Nephron (organoid): Measurements from ENCODE around the gene BACH2.

Experiments
- H3K27ac Mint-ChIP-seq, 3 experiments: 2 replicates each; pipeline ENCODE4 v1.8.0; 2020; ENCODE audit warnings: mixed read lengths in 3 of 3, mild to moderate bottlenecking in 2 of 3, moderate library complexity in 1 of 3
- H3K27me3 Mint-ChIP-seq: 2 replicates; pipeline ENCODE4 v1.8.0; 2021; ENCODE audit warnings: low read depth, mild to moderate bottlenecking, moderate library complexity, mixed read lengths
- H3K36me3 Mint-ChIP-seq: 2 replicates; pipeline ENCODE4 v1.8.0; 2020; ENCODE audit warnings: low read depth, mixed read lengths
- H3K4me1 Mint-ChIP-seq: 2 replicates; pipeline ENCODE4 v1.8.0; 2020; ENCODE audit warnings: mixed read lengths
- H3K4me3 Mint-ChIP-seq, 3 experiments: 2 replicates each; pipeline ENCODE4 v1.8.0; 2020; ENCODE audit warnings: mild to moderate bottlenecking in 3 of 3, mixed read lengths in 3 of 3, moderate library complexity in 2 of 3
- H3K9me3 Mint-ChIP-seq: 2 replicates; pipeline ENCODE4 v1.8.0; 2020; ENCODE audit warnings: mixed read lengths
- TF ChIP-seq, protein P1 (sequence below), 3 experiments: fragments of 200-600 bp; sonication (generic); IDR thresholded peaks; one replicate each; pipeline ENCODE4 v1.5.0; 2021; ENCODE audit warnings: antibody characterized with exemption in 3 of 3; ENCODE audit not compliant: unreplicated experiment in 3 of 3

BACH2 gene

DNA sequence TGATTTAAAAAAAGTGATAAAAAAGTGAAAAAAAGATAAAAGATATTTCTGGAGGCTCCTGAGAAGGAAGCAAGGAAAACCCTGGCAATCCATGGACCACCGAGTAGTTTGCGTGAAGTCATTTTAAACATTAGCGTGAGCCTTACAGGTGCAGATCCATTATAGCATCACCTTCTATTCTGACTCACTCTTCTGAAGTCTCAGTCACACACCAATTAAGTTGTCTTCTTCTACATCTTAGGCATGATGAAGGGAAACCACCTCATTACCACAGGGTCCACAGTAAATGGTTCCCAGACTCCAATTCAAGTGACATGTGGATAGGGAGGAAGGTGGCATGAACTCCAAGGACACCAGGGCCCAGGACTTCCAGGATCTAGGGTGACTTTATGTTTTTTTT, 303.2 kb downstream of the BACH2 start:
- Mint-ChIP-seq H3K27ac (no peak overlapping the region), H3K4me3 (no peak overlapping the region), H3K36me3 (peaks cover 18% of the 10 kb centered on the region), H3K9me3 (no peaks in the 10 kb centered on the region), H3K27me3 (peaks cover 4% of the 10 kb centered on the region), H3K4me1 (peaks cover 23% of the 10 kb centered on the region)
- TF ChIP-seq, protein P1, sequence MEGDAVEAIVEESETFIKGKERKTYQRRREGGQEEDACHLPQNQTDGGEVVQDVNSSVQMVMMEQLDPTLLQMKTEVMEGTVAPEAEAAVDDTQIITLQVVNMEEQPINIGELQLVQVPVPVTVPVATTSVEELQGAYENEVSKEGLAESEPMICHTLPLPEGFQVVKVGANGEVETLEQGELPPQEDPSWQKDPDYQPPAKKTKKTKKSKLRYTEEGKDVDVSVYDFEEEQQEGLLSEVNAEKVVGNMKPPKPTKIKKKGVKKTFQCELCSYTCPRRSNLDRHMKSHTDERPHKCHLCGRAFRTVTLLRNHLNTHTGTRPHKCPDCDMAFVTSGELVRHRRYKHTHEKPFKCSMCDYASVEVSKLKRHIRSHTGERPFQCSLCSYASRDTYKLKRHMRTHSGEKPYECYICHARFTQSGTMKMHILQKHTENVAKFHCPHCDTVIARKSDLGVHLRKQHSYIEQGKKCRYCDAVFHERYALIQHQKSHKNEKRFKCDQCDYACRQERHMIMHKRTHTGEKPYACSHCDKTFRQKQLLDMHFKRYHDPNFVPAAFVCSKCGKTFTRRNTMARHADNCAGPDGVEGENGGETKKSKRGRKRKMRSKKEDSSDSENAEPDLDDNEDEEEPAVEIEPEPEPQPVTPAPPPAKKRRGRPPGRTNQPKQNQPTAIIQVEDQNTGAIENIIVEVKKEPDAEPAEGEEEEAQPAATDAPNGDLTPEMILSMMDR (IDR thresholded peaks at IDR 0.05; ENCODE audit: unreplicated experiment in 3 of 3), result no peak

DNA sequence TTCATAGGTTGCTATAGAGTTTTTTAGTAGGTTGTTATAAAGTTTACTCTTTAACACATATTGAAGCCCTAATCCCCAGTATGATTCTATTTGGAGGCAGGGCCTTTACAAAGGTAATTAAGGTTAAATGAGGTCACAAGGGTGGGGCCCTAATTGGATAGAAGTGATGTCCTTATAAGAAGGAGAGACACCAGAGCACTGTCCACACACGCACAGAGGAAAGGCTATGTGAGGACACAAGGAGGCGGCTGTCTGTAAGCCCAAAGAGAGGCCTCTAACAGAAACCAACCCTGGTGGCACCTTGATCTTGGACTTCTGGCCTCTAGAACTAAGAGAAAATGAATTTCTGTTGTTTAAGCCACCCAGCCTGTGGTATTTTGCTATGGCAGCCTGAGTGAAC, 303.8 kb downstream of the BACH2 start:
- H3K27ac Mint-ChIP-seq, result no peak overlapping the region
- H3K4me3 Mint-ChIP-seq, result no peak overlapping the region
- H3K9me3 Mint-ChIP-seq, result no peaks in the 10 kb centered on the region
- peaks cover 18% of the 10 kb centered on the region for H3K36me3 Mint-ChIP-seq
- H3K27me3 Mint-ChIP-seq, result peaks cover 4% of the 10 kb centered on the region
- peaks cover 18% of the 10 kb centered on the region for H3K4me1 Mint-ChIP-seq
- TF ChIP-seq, protein P1 (IDR thresholded peaks at IDR 0.05; ENCODE audit: unreplicated experiment in 3 of 3), result no peak

DNA sequence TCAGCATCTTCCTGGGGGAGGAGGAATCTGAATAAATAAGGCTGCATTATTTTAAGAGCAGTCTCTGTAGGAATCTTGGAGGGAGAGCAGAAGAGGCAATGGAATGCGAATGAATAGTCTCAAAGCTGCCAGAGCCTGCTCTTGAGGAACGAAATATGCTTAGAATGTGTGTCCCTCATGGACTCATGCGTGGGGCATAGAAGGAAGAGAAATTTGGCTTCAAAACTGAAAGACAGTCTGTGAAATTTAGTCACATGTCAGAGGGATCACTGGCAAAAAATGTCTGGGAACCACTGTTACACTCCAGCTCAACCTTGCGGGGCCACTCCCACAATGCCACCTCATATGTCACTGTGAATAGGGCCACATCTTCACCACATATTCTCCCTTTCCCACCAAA, 306.9 kb downstream of the BACH2 start:
- Mint-ChIP-seq H3K36me3 (peaks cover 3% of the 10 kb centered on the region), H3K9me3 (no peaks in the 10 kb centered on the region), H3K4me3 (no peak overlapping the region), H3K27ac (peak overlapping the region in 1 of 3 experiments; percentile 35), H3K27me3 (peaks cover 4% of the 10 kb centered on the region), H3K4me1 (peaks cover 35% of the 10 kb centered on the region)
- TF ChIP-seq, protein P1 (IDR thresholded peaks at IDR 0.05; ENCODE audit: unreplicated experiment in 3 of 3), result no peak

GRCh38 chr6:89987830-89988229, 308.8 kb downstream of the BACH2 start:
- H3K4me3 Mint-ChIP-seq, result no peak overlapping the region
- H3K36me3 Mint-ChIP-seq, result no peaks in the 10 kb centered on the region
- H3K9me3 Mint-ChIP-seq, result no peaks in the 10 kb centered on the region
- H3K4me1 Mint-ChIP-seq, result peaks cover 35% of the 10 kb centered on the region
- peaks cover 4% of the 10 kb centered on the region for H3K27me3 Mint-ChIP-seq
- TF ChIP-seq, protein P1 (IDR thresholded peaks at IDR 0.05; ENCODE audit: unreplicated experiment in 3 of 3), result no peak
- no peak overlapping the region for H3K27ac Mint-ChIP-seq

GRCh38 chr6:89987140-89987539, 309.5 kb downstream of the BACH2 start:
- Mint-ChIP-seq H3K27me3 (peaks cover 4% of the 10 kb centered on the region), H3K27ac (no peak overlapping the region)

GRCh38 chr6:89986650-89987074, 310.0 kb downstream of the BACH2 start:
- no peak overlapping the region for H3K4me3 Mint-ChIP-seq
- H3K9me3 Mint-ChIP-seq, result no peaks in the 10 kb centered on the region
- H3K27me3 Mint-ChIP-seq, result peaks cover 4% of the 10 kb centered on the region

More at GRCh38 chr6:89987140-89987539, 309.5 kb downstream of the BACH2 start:
- no peaks in the 10 kb centered on the region for H3K9me3 Mint-ChIP-seq
- H3K4me3 Mint-ChIP-seq, result no peak overlapping the region
- H3K36me3 Mint-ChIP-seq, result no peaks in the 10 kb centered on the region
- TF ChIP-seq, protein P1 (IDR thresholded peaks at IDR 0.05; ENCODE audit: unreplicated experiment in 3 of 3), result no peak
- peaks cover 35% of the 10 kb centered on the region for H3K4me1 Mint-ChIP-seq

More at GRCh38 chr6:89986650-89987074, 310.0 kb downstream of the BACH2 start:
- TF ChIP-seq, protein P1 (IDR thresholded peaks at IDR 0.05; ENCODE audit: unreplicated experiment in 3 of 3), result no peak
- H3K4me1 Mint-ChIP-seq, result peaks cover 35% of the 10 kb centered on the region
- no peak overlapping the region for H3K27ac Mint-ChIP-seq
- no peaks in the 10 kb centered on the region for H3K36me3 Mint-ChIP-seq
